GM21360 (cell line): ENCODE measurements around the gene CASTOR1.
"Not testable (repeated sequence)": the region's sequence is repeated elsewhere in the genome, so short reads cannot be mapped to it uniquely, and the experiment has no call there.

ENCODE experiments used
- ATAC-seq: cut with Tn5 transposase; IDR thresholded peaks from one replicate; pipeline ENCODE4 v1.9.1; 2021; ENCODE audit warnings: mild to moderate bottlenecking, moderate library complexity; ENCODE audit not compliant: unreplicated experiment

The CASTOR1 gene

DNA sequence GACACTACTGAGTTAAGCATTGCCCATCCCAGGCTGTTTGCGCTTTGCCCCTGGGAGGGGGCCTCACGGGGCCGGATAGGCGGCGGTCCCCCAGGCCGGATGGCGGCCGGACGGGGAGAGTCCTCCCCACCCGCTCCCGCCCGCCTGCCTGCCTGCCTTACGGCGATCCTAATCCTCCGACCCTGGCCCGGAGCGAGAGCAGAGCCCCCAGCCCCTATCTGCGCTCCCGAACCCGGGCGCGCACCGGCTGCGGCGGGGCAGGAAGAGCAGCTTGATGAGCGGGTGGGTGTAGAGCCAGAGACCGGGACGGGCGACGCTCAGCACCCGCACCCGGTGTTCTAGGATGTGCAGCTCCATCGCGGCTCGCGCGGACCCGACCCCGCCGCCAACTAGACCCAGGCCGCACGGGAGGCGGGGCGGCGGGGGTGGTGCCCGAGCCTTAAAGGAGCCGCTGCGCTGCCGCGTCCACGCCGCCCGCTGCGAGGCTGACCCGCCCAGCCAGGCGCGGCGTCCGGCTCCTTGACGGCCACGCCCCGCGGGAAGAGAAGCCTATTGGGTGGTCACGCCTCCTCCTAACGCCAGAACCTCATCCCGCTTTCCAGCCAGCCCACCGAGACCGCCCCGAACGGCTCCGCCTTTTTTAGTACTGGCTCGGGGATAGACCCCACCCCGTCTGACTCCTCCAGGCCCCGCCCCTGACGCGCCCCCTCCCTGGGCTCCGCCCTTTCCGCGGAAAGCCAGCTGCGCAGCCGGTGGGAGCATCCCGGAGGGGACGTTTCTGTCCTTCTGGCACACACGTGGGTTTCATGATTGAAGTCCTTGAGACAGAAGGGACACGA lies at the start of gene CASTOR1:
TSS of gene CASTOR1 (minus strand) at position 365 of the 839 bp plus-strand sequence. CDS start at position 357, 8 bp downstream.
- ATAC-seq = peak; percentile 60

DNA sequence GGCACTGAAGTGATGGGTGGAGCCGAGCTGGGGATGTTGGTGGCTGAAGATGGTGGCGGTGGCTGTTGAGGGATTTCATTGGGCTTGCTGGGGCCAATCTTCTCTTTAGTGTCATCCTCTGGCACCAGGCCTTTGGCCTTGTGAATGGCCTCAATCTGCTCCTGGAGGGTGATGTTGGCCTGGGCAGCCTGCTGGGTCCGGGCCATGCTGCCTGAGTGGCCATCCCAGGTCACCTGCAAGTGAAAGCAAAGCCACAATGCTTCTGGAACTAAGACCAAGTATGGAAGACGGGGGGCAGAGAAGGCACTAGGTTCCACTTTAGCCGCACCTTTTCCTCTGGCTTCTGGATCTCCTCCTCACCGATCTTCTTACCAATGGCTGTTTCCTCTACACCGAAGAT lies 49.5 kb upstream of the CASTOR1 start:
- no peak for ATAC-seq

DNA sequence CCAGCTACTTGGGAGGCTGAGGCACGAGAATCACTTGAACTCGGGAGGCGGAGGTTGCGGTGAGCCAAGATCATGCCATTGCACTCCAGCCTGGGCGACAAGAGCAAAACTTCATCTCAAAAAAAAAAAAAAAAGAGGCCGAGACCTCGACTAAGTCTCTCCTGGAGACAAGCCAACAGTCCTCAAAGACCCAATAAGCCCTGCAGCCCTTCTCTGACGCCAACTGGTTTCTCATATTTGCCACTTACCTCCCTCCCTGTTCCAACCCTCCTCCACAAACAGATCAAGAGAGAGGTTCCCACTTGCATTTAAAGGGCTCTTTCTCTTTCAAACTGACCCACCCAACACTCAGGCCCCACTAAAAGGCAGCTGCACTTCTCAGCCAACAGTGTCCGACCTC lies 49.0 kb upstream of the CASTOR1 start:
- ATAC-seq = not testable (repeated sequence)

DNA sequence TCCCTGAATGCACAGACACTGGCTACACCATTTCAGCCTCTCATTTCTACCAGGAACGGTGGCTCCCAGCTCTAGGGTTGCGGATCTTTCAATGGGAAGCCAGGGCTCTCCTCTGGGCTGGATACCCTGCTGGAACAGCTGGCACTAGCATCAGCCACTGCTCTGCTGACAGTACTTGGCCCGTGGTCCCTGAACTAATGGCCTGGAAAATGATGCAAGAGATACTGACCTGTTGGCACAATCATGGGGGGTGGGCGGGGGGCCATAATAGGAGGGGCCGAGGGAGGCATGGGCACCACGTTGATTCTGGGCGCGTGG lies 48.1 kb upstream of the CASTOR1 start:
- ATAC-seq = no peak

DNA sequence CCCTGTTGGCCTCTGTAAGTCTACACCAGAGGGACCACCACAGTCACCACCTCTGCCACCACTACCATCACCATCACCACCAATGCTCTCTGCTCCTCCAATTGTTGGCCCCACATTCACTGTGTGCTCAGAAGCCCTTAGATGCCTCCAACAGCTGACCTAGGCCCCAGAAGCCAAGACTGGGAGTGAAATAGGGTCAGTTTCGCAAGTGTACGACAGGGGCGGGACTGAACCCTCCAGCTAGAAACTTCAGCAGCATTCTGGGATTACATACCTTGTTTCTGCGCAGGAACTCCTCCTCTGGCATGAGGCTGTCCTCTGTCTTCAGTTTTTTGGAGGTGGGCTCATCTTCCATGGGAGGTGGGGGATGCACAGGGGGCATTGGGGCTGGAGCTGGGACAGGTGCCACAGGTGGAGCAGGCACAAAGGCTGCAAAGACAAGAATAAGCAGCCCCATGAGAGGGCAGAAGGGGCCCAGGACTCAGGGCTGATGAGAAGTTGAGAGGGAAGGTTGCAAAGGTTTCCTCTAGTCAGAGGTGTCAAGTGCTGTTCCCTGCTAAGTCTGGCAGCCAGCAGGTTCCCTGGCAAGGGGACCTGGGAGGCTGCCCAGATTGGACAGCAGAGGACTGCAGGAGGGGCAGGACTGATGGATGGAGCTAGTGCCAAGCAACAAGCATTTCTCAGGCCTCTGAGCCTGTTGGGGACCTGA lies 47.6 kb upstream of the CASTOR1 start:
- no peak for ATAC-seq

DNA sequence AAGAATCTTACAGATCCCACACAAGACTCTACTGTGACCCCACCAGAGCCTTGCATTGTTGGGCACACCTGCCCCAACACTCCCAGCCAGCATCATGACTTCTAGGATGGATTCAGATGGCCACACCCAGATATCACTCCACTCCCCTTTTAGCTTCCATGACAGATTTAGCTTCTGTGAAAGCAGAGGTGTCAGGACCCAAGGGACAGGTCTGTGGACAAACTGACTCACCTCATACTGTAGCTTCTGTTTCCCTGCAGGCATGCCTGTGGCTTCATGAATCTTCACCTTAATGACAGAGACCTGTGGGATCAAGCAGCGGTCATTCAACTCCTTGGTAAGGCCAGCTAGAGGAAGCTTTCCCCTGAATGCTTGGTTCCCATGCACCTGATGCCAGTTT lies 45.9 kb upstream of the CASTOR1 start:
- no peak for ATAC-seq

DNA sequence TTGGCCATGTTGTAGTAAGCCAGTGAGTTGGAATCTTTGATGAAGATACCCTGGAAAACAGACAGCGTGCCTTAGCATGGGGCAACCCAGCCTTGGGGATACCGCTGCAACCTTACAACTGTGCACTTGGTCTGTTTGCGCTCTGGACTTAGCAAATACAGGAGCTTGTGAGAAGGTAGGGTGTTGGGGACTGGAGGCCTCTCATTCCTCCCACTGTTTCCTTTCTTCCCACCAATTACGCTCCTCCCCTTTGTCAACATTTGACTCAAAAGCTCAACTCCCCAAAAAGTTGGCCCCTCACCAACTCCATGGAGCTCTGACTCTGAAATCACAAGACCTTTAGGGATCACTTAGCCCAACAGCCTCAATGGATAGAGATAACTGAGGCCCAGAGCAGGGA lies 45.3 kb upstream of the CASTOR1 start:
- ATAC-seq = no peak

DNA sequence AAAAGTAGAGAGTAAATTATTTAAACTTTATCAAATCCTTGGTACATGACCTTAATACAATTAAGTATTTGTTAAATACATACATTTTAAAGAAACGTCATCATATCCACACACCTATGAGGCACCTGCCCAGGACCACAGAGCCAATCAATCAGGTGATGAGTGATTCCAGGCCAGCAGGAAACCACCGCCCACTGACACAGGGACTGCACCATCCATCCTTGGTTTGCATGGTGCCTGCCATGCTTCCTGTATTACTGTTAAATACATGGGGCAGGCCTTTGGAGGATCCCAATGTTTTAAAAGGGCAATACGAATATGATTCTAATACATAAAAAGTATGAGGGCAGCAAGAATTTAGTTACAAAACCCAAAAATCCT lies 44.4 kb upstream of the CASTOR1 start:
- ATAC-seq = no peak

DNA sequence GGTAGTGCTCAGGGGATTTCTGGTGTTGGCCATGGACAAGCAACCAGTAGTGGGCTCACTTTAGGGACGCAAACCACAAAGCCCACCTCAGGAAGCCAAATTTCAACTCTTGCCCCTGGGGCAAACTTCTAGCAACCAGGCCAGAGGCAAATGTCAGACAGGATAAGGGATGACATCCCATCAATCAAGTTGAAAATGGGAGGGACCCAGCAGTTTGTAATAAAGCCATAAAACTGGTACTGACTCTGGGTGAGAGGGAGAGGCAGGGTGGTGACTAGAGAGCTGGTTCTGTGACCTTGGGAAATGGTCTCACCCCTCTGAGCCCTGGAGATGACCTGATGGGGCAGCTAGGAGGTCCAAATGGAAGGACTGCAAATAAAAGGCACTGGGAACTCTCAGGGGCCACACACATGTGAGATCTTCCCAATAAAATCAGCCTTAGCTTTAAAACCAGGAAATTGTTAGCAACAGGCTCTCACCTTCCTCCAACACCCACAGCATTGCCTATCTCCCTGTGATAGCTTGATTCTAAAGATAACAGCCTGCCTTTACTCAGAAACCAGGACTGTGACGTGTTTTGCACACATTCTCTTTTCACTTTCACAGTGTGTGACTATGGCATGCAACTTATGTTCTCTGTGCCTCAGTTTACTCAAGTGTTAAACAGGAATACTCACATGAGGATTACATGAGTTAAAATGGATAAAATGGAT lies 43.8 kb upstream of the CASTOR1 start:
- ATAC-seq = no peak

DNA sequence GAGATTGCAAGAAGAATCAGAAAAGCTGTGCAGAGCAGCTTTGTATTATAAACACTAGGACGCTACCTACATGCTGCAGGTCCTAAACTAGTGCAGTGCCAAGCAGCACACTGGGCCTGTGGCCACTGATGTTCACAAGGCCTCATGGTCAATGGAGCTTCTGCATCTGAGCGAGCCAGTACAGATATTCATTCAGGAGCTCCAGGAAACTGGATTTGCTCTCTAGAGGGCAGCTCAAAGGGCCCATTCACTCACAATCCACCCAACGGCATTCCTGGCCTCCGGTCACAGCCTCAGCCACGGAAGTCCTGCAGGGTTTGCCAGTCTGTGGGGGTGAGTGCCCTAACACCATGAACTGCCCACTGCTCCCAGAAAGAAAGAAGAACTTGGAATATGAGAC lies 43.2 kb upstream of the CASTOR1 start:
- no peak for ATAC-seq

DNA sequence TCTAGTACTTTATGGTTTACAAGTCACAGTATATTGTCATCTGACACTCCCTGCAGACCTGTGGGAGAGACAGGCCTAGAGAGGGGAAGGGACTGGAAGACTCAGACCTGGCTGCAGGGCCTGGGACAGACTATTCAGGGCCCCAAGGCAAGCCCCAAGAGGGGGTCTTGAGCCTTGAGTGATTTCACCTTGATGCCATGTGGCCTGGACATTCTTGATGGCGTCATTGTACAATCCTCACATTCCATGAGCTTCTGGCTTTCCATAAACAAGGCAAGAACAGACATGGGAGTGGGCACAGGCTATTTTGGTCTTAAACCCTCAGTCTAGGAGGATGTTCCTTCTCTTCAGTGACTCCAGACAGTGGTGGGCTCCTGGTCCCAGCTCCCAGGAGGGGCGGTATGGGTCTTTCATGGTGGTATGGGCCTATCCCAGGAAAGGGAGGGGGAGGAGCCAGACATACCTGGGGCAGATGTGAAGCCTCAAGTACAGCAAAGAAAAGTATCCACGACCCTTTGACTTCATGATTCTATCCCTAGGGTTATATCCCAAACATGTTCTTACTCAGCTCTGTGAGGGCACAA lies 39.3 kb upstream of the CASTOR1 start:
- no peak for ATAC-seq

DNA sequence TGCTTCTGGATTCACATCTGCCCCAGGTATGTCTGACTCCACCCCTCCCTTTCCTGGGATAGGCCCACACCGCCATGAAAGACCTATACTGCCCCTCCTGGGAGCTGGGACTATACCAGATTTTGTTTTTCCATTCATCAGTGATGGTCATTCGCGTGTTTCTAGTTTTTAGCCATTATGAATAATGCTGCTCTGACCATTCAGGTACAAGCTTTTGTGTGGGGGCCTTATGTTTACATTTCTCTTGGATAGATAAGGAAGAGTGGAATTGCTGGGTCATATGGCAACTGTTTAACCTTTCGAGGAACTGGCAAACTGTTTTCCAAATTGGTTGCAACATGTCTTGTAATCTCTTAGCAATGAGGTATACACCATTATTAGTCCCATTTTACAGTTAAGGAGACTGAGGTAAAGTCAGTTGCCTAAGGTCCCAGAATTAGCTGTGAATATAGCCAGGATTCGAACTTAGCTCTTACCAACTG lies 38.6 kb upstream of the CASTOR1 start:
- no peak for ATAC-seq

DNA sequence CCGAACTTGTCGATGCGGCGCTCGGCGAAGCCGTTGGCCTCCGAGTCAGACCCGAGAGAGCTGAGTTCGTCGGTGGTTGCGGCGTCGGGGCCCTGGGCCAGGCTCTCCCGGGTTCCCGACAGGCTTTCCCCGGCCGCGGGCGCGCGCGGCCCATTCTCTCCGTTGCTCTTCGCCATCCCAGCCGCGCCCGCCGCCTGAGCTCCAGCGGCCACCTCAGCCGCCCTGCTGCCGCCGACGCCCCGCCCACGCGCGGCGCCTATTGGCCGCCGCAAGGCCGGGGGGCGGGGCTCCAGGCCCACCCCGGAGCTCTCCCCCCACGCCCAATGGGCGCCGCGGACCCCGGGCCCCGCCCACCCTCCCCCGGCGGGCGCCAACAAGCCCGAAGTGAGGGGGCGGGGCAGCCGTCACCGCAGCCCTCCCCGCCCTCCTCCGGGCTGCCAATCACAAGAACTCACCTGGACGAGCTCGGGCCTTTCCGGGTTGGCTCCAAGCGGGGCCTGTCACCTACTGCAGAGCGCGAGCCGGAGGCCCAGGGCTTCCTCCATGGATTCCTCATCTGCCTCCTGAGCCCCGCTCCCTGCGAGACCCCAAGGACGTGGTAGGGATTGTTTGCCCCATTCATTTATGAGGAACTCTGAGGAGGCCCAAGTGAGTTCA lies 37.5 kb upstream of the CASTOR1 start, which contains the start of gene TBC1D10A:
TSS of gene TBC1D10A (minus strand) at position 236 of the 657 bp plus-strand sequence. CDS start at position 176, 60 bp downstream.
- peak; percentile 89 for ATAC-seq

DNA sequence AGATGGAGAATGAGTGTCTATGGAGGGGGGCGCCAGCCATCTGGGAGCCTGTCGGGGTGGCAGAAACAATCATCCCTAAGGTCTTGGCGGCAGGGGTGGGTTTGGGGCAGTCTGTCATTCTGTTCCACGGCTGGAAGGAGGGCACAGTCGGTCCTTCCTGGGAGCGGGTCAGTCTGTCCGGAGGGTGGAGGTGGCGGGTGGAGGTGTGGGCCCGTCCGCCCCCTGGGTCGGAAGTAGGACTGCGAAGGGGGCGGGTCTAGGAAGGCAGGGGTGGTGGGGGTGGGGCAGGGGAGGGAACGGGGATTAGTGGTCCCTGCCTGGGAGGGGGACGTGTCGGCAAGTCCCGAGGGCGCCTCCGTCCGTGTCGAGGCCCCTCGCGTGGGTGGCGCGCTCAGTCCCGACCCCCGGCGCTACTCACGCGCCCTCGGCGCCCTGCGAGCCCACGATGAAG lies 37.0 kb upstream of the CASTOR1 start:
- peak; percentile 13 for ATAC-seq

DNA sequence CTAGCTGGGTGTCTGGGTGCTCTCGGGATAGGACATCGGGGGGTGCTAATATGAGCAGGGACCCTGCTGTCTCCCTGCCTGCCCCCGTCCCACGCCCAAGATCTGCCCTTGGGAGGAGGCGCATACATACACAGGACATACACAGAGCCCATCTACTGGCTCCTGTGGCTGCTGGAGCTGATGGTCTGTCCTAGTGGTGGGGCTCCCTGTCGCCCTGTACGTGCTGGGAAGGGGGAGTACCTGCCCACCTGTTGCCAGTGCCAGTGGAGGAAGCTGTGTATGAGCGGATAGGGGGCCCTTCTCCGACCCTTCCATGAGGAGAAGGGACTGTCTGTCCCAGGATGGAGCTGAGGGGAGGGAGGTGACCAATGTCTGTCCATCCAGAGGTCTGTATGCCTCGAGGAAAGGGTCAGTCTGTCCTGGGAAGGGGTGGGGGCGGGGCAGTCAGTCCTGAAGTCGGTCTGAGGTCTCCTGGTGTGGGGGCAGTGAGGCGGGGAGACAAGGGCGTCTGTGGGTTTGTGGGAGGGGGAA lies 36.5 kb upstream of the CASTOR1 start:
- ATAC-seq = no peak

DNA sequence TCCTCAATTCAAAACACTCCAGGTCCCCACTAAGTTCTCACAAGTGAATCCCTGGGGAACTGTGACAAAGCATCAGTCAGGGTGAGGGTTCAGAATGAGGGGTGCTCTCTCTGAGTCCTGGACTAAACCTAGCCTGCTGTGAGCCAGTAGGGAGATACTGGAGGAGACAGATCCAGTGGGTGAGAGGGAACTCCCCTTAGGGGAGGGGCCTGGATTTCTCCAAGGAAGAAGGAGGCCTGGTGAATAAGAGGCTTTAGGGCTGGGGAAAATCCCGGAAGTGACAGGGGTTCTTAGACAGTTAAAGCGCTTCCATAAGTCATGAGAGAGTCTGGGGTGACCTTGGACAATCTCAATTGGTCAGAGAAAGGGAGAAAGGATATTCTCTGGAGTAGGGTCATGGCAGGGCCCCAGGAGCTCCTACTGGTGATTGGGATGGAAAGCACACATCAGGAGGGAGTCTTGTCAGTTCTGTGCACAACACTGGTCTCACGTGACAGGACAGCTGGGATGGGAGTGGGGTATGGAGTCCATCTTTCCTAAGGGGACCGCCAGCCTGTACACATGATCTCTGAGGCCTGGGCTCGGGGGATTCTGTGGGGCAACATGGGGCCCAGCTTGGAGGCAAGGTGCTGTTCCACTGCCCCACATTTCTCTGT lies 35.9 kb upstream of the CASTOR1 start:
- no peak for ATAC-seq

DNA sequence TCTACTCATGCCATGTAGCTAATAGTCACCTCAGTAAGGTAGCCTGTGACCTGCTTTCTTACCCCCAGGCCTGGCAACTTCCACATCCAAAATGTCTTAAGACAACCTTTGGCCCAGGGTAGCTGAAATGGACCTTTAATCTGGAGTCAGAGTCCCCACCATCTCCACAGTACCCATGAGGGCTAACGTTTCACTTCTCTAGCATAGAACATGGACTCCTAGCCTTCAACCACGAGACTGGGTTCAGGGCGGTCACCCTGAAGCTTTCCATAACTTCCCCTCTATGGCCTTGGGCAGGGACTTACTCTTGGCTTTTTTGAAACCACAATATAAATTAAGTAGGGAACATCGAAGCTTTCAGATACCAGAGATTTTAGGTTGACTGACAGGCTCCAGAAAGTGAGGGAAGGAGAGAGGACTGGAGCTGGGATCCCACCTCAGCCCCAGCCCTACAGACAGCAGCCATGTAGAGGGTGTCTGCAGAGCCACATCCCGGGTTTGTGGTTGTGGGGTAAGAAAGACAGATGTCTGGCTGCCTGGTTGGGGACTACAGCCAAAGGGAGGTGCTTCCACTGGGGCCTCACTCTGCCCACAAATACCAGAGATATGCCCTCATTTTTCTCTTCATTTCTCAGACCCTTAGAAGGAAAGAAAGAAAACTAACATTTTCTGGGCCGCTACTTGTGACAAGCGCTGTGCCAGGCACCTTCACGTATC lies 34.9 kb upstream of the CASTOR1 start:
- no peak for ATAC-seq

DNA sequence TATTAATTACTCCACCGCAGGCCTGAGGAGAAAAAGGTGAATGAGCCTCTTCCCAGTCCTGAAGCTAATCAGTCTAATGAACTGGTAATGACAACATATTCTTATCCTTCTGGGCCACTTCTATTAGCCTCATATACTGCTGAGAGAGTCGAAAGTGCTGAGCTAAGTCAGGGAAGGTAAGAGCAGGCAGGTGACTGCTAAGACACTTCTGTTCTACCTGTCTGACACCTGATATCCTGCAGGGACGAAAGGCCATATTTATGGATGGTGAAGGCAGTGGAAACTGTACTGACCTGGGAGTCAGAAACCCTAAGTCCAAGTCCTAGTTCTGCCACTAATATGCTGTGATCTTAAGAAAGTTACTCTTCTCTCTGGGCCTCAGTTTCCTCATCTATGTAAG lies 33.9 kb upstream of the CASTOR1 start:
- no peak for ATAC-seq

DNA sequence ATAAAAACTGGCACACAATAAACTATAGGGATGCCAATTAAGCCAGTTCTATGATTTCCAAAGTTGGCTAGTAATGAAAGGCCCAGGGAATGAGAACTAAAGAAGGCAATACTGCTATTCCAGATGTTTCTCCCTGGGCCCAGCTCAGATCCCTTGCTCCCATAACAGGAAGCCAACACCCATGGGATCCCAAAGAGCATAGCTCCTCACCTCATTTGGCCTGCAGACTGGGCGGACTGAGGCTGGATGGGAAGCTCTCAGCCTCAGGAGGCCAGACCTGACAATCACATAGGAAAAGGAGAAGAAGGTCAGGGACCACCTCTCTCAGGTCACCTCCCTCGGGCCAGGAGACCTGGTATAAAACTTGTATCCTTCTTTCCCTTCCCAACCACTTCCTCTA lies 32.2 kb upstream of the CASTOR1 start:
- ATAC-seq = no peak
